GM12878 (cell line): ENCODE data around the gene UBE2Z. TPM values are rescaled to one million over a fixed set of nuclear protein-coding genes. Genes with fewer than 3 reads are reported as not detected.
A peak's percentile ranks its signal among the peaks of the same experiment; 100 is the strongest.

Source experiments
- ATF3 ChIP-seq: IDR thresholded peaks from 2 replicates; pipeline ENCODE4 v1.6.1; 2011; ENCODE audit warnings: low read depth, mild to moderate bottlenecking, low read length, moderate library complexity, borderline replicate concordance; ENCODE audit errors: extremely low read depth
- ATF7 ChIP-seq: fragments of 450-650 bp; IDR thresholded peaks from 2 replicates; pipeline ENCODE4 v1.6.1; 2016; ENCODE audit warnings: low read depth, mild to moderate bottlenecking
- BCL11A ChIP-seq: IDR thresholded peaks from 2 replicates; pipeline ENCODE4 v1.6.1; 2011; ENCODE audit warnings: low read depth, low read length
- BMI1 ChIP-seq: fragments of 450-650 bp; IDR thresholded peaks from 2 replicates; pipeline ENCODE4 v1.6.1; 2016; ENCODE audit warnings: mild to moderate bottlenecking, moderate library complexity, borderline replicate concordance
- CBX5 ChIP-seq: sonication (generic); IDR thresholded peaks from 2 replicates; pipeline ENCODE4 v1.6.1; 2016; ENCODE audit warnings: low read depth, moderate library complexity, mild to moderate bottlenecking, inconsistent platforms
- CHD2 ChIP-seq: IDR thresholded peaks from 2 replicates; pipeline ENCODE4 v1.6.1; 2011; ENCODE audit warnings: low read depth, low read length, improper control_type of control experiment, borderline replicate concordance
- E4F1 ChIP-seq: fragments of 450-650 bp; IDR thresholded peaks from 2 replicates; pipeline ENCODE4 v1.6.1; 2018; ENCODE audit warnings: borderline replicate concordance, mild to moderate bottlenecking; ENCODE audit not compliant: partially characterized antibody
- ELK1 ChIP-seq: IDR thresholded peaks from 2 replicates; pipeline ENCODE4 v1.6.1; 2012; ENCODE audit warnings: low read depth, low read length, improper control_type of control experiment
- ETV6 ChIP-seq, 2 experiments: fragments of 450-650 bp in 1 of 2; IDR thresholded peaks in 1 of 2; conservative IDR thresholded peaks in 1 of 2; 2 replicates each; pipeline ENCODE4 v1.6.1; 2014; ENCODE audit warnings: antibody characterized with exemption in 1 of 2, borderline replicate concordance in 1 of 2, low read depth in 1 of 2, mild to moderate bottlenecking in 1 of 2, moderate library complexity in 1 of 2
- FOXK2 ChIP-seq: fragments of 450-650 bp; IDR thresholded peaks from 2 replicates; pipeline ENCODE4 v1.6.1; 2017; ENCODE audit warnings: mild to moderate bottlenecking, moderate library complexity
- HDAC6 ChIP-seq: fragments of 200-600 bp; sonication (generic); IDR thresholded peaks from one replicate; pipeline ENCODE4 v1.8.0; 2017; ENCODE audit warnings: antibody characterized with exemption; ENCODE audit not compliant: unreplicated experiment
- IRF5 ChIP-seq: fragments of 450-650 bp; IDR thresholded peaks from 2 replicates; pipeline ENCODE4 v1.6.1; 2017; ENCODE audit warnings: borderline replicate concordance
- KLF5 ChIP-seq: fragments of 450-650 bp; IDR thresholded peaks from 2 replicates; pipeline ENCODE4 v1.6.1; 2014; ENCODE audit warnings: mild to moderate bottlenecking; ENCODE audit not compliant: partially characterized antibody
- LARP7 ChIP-seq: fragments of 450-650 bp; IDR thresholded peaks from 2 replicates; pipeline ENCODE4 v1.6.1; 2017; ENCODE audit warnings: mild to moderate bottlenecking
- MEF2A ChIP-seq: IDR thresholded peaks from 2 replicates; pipeline ENCODE4 v1.6.1; 2011; ENCODE audit warnings: low read depth, mild to moderate bottlenecking, low read length, moderate library complexity; ENCODE audit not compliant: insufficient read depth
- NKRF ChIP-seq: fragments of 450-650 bp; conservative IDR thresholded peaks from 2 replicates; pipeline ENCODE4 v1.6.1; 2017; ENCODE audit warnings: mild to moderate bottlenecking, moderate library complexity
- SIN3A ChIP-seq: IDR thresholded peaks from 2 replicates; pipeline ENCODE4 v1.6.1; 2012; ENCODE audit warnings: low read depth, low read length, improper control_type of control experiment
- SREBF1 ChIP-seq: IDR thresholded peaks from 2 replicates; pipeline ENCODE4 v1.6.1; 2012; ENCODE audit warnings: mild to moderate bottlenecking, low read length
- SREBF2 ChIP-seq: IDR thresholded peaks from 2 replicates; pipeline ENCODE4 v1.6.1; 2012; ENCODE audit warnings: mild to moderate bottlenecking, low read length
- TCF12 ChIP-seq: IDR thresholded peaks from 2 replicates; pipeline ENCODE4 v1.6.1; 2011; ENCODE audit warnings: low read depth, mild to moderate bottlenecking, low read length
- TCF3 ChIP-seq: IDR thresholded peaks from 2 replicates; pipeline ENCODE4 v1.6.1; 2012; ENCODE audit warnings: low read depth, mild to moderate bottlenecking, low read length, borderline replicate concordance; ENCODE audit not compliant: insufficient read depth
- ZNF384 ChIP-seq: IDR thresholded peaks from 2 replicates; pipeline ENCODE4 v1.6.1; 2012; ENCODE audit warnings: low read depth, mild to moderate bottlenecking, low read length, improper control_type of control experiment, borderline replicate concordance
- polyA plus RNA-seq, 11 experiments: library from polyadenylated mRNA; depleted of rRNA in 4 of 11; unstranded in 6 of 11; stranded (reverse) in 5 of 11; fragments of >200 nt; fragmentation: Nextera tagmentation in 4 of 11; fragmentation: Illumina TruSeq in 1 of 11; extraction: Ambion mirVana in 4 of 11; extraction: Trizol in 1 of 11; gene quantifications; 1 replicate in 1 of 11; 2 replicates in 10 of 11; pipeline versions ENCODE4 v1.2.1 to v1.2.3, GENCODE V29; 2011 to 2016; ENCODE audit warnings: inconsistent platforms in 2 of 11, missing spikeins in 2 of 11, low read depth in 1 of 11
- total RNA-seq, 4 experiments: library from RNA; depleted of rRNA in 3 of 4; stranded (reverse); fragments of >200 nt in 3 of 4; fragmentation: Illumina TruSeq in 1 of 4; extraction: Trizol in 1 of 4; gene quantifications; 2 replicates each; pipeline versions ENCODE4 v1.2.1 to v1.2.3, GENCODE V29; 2013 to 2021

UBE2Z gene
- total and polyA plus RNA-seq, 10 of the 15 experiments (the other 5 are each of a cell fraction or from before 2014, with no cell fraction given), result 23.1 to 191 (median 57.4) TPM

- no peak for TF ChIP-seq IRF5
- TF ChIP-seq ELK1, result no peak
- TF ChIP-seq TCF12, result 0 out of 2 replicates have a peak, but pooled peaks have one; percentile 30
- TF ChIP-seq BCL11A, result no peak
- no peak for TF ChIP-seq SIN3A
- no peak for TF ChIP-seq CBX5
- no peak for TF ChIP-seq ETV6 (conservative IDR thresholded peaks at IDR 0.05 in 1 of 2, IDR thresholded peaks at IDR 0.05 in 1 of 2; ENCODE audit: borderline replicate concordance in 1 of 2, low read depth in 1 of 2)
- TF ChIP-seq NKRF, result no peak
- TF ChIP-seq LARP7, result no peak
- TF ChIP-seq MEF2A, result 0 out of 2 replicates have a peak, but pooled peaks have one; percentile 23
- TF ChIP-seq SREBF1, result peak; percentile 63; the same call in 1 of the 2 replicates
- no peak for TF ChIP-seq KLF5
- no peak for TF ChIP-seq HDAC6
- TF ChIP-seq ATF3, result no peak
- TF ChIP-seq FOXK2, result no peak
- TF ChIP-seq E4F1, result peak; percentile 53
- no peak for TF ChIP-seq TCF3
- peak; percentile 91 for TF ChIP-seq BMI1
- TF ChIP-seq ZNF384, result peak; percentile 60
- TF ChIP-seq ATF7, result peak; percentile 55; the same call in 1 of the 2 replicates
- no peak for TF ChIP-seq CHD2
- peak; percentile 79 for TF ChIP-seq SREBF2
Observed at GRCh38 chr17:48952904-48953303, 44.7 kb downstream of the UBE2Z start (continued).
